ENCODE data around the gene TSN.
"Not testable (repeated sequence)": the region's sequence is repeated elsewhere in the genome, so short reads cannot be mapped to it uniquely, and the experiment has no call there.

Gene TSN

GRCh38 chr2:121810959-121811853 lies 55.8 kb downstream of the TSN start:
- Histone ChIP-seq H3K4me3 (ENCODE audit: insufficient read depth, low read depth, low read length, poor library complexity, severe bottlenecking) (no peak overlapping the region), H3K4me1 (ENCODE audit: control insufficient read depth, insufficient read depth, low read length, poor library complexity, severe bottlenecking) (no peaks in the 10 kb centered on the region), H3K27me3 (replicated peaks; ENCODE audit: control insufficient read depth, insufficient read depth, low read length, poor library complexity, severe bottlenecking) (no peaks in the 10 kb centered on the region), H3K27ac (ENCODE audit: insufficient read depth, low read length, poor library complexity, severe bottlenecking) (no peak overlapping the region), H3K9me3 (ENCODE audit: control insufficient read depth, low read length) (no peaks in the 10 kb centered on the region), H3K36me3 (ENCODE audit: control insufficient read depth, insufficient read depth, low read length) (no peaks in the 10 kb centered on the region)
- DNase-seq, result no peak

DNA sequence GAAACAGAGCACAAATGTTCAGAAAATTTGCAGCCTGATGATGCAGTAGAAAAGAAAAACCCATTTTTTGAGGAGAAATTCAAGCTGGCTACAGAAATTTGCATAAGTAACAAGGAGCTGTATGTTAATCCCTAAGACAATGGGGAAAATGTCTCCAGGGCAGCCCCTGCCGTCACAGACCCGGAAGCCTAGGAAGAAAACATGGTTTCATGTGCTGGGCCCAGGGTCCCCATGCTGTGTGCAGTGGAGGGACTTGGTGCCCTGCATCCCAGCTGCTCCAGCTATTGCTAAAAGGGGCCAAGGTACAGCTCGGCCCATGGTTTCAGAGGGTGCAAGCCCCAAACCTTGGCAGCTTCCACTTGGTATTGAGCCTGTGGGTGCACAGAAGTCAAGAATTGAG lies 57.6 kb downstream of the TSN start:
- H3K4me1 ChIP-seq (ENCODE audit: control insufficient read depth, insufficient read depth, low read length, poor library complexity, severe bottlenecking); H3K36me3 ChIP-seq (ENCODE audit: control insufficient read depth, insufficient read depth, low read length); H3K27me3 ChIP-seq (replicated peaks; ENCODE audit: control insufficient read depth, insufficient read depth, low read length, poor library complexity, severe bottlenecking); H3K9me3 ChIP-seq (ENCODE audit: control insufficient read depth, low read length); H3K4me3 ChIP-seq (ENCODE audit: insufficient read depth, low read depth, low read length, poor library complexity, severe bottlenecking); DNase-seq; H3K27ac ChIP-seq (ENCODE audit: insufficient read depth, low read length, poor library complexity, severe bottlenecking): not testable (repeated sequence)

GRCh38 chr2:121815216-121815615 lies 59.8 kb downstream of the TSN start:
- Histone ChIP-seq H3K4me3 (ENCODE audit: insufficient read depth, low read depth, low read length, poor library complexity, severe bottlenecking) (no peak overlapping the region), H3K27ac (ENCODE audit: insufficient read depth, low read length, poor library complexity, severe bottlenecking) (no peak overlapping the region)
- DNase-seq, result no peak

DNA sequence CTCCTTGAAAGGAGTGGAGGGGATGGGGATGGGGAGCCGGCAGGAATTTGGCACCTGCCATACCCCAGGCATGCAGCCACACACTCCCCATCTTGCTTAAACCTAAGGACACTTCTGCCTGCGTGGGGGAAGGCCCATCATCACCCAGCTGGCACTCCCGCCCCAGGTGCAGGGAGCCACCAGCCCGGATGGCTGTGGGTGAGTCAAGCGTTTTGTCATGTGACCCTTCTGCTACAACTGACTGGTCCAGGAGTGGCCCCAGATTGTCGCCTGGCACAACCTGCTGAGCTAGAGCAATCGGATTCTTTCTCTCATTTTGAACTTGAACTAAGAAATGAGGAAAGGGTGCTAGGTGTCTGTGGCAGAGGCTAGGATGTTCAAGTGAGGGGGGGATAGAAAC lies 61.3 kb downstream of the TSN start:
- DNase-seq, result no peak
- Histone ChIP-seq H3K27ac (ENCODE audit: insufficient read depth, low read length, poor library complexity, severe bottlenecking) (no peak overlapping the region), H3K36me3 (ENCODE audit: control insufficient read depth, insufficient read depth, low read length) (no peaks in the 10 kb centered on the region), H3K4me3 (ENCODE audit: insufficient read depth, low read depth, low read length, poor library complexity, severe bottlenecking) (no peak overlapping the region), H3K27me3 (replicated peaks; ENCODE audit: control insufficient read depth, insufficient read depth, low read length, poor library complexity, severe bottlenecking) (no peaks in the 10 kb centered on the region), H3K9me3 (ENCODE audit: control insufficient read depth, low read length) (no peaks in the 10 kb centered on the region), H3K4me1 (ENCODE audit: control insufficient read depth, insufficient read depth, low read length, poor library complexity, severe bottlenecking) (no peaks in the 10 kb centered on the region)

More at GRCh38 chr2:121815216-121815615, 59.8 kb downstream of the TSN start:
- no peaks in the 10 kb centered on the region for H3K4me1 ChIP-seq (ENCODE audit: control insufficient read depth, insufficient read depth, low read length, poor library complexity, severe bottlenecking)
- no peaks in the 10 kb centered on the region for H3K9me3 ChIP-seq (ENCODE audit: control insufficient read depth, low read length)
- no peaks in the 10 kb centered on the region for H3K36me3 ChIP-seq (ENCODE audit: control insufficient read depth, insufficient read depth, low read length)
- no peaks in the 10 kb centered on the region for H3K27me3 ChIP-seq (replicated peaks; ENCODE audit: control insufficient read depth, insufficient read depth, low read length, poor library complexity, severe bottlenecking)

DNA sequence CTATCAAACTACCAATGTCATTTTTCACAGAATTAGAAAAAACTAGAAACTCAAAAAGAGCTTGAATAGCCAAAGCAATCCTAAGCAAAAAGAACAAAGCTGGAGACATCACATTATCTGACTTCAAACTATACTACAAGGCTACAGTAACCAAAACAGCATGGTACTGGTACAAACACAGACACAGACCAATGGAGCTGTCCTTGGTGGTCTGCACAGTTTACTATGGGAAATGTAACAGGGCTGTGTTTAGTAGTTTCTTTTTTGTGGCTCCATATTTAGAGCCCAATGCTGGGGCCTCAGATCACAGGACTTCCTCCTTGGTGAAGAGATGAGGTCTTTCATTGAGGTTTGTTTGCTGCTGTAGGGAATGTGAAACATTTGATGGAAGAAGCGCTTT lies 61.9 kb downstream of the TSN start:
- not testable (repeated sequence) for H3K27ac ChIP-seq (ENCODE audit: insufficient read depth, low read length, poor library complexity, severe bottlenecking); H3K36me3 ChIP-seq (ENCODE audit: control insufficient read depth, insufficient read depth, low read length); H3K4me3 ChIP-seq (ENCODE audit: insufficient read depth, low read depth, low read length, poor library complexity, severe bottlenecking); H3K27me3 ChIP-seq (replicated peaks; ENCODE audit: control insufficient read depth, insufficient read depth, low read length, poor library complexity, severe bottlenecking); H3K4me1 ChIP-seq (ENCODE audit: control insufficient read depth, insufficient read depth, low read length, poor library complexity, severe bottlenecking); H3K9me3 ChIP-seq (ENCODE audit: control insufficient read depth, low read length); DNase-seq
